Myocyte (in vitro differentiated cells): Measurements from ENCODE around the gene CNOT1. TPM values are rescaled to one million over a fixed set of nuclear protein-coding genes. Genes with fewer than 3 reads are reported as not detected.

ENCODE experiments used
- DNase-seq: peaks from one replicate; pipeline ENCODE4 v3.0.0-alpha.2; 2012; ENCODE audit warnings: low read depth
- total RNA-seq: library from RNA; depleted of rRNA; stranded (reverse); fragments of >200 nt; gene quantifications from 2 replicates; pipeline ENCODE4 v1.2.3, GENCODE V29; 2014

Gene CNOT1
- total RNA-seq, 1 donor from 2014 or later: 79.2 TPM

GRCh38 chr16:58518980-58519368 lies 110.7 kb downstream of the CNOT1 start:
- no peak for DNase-seq

- no peak for DNase-seq
Measured at GRCh38 chr16:58518083-58518979, 111.3 kb downstream of the CNOT1 start.

DNA sequence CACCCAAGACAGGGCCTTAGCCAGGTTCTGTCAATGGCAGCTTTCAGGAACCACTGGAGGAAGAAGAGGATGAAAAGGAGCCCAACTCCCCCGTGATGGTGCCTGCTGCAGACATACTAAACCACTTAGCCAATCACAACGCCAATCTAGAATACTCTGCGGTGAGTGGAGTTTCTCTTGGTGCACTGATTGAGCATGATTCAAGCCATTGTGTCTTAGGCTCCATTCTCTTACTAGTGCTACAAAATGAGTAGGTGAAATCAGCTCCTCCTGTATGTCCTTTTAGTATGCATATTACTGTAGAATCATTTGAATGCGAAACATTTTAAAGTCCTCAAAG lies 112.9 kb downstream of the CNOT1 start:
- DNase-seq: no peak

- no peak for DNase-seq
Measured at GRCh38 chr16:58515871-58516767, 113.5 kb downstream of the CNOT1 start.

DNA sequence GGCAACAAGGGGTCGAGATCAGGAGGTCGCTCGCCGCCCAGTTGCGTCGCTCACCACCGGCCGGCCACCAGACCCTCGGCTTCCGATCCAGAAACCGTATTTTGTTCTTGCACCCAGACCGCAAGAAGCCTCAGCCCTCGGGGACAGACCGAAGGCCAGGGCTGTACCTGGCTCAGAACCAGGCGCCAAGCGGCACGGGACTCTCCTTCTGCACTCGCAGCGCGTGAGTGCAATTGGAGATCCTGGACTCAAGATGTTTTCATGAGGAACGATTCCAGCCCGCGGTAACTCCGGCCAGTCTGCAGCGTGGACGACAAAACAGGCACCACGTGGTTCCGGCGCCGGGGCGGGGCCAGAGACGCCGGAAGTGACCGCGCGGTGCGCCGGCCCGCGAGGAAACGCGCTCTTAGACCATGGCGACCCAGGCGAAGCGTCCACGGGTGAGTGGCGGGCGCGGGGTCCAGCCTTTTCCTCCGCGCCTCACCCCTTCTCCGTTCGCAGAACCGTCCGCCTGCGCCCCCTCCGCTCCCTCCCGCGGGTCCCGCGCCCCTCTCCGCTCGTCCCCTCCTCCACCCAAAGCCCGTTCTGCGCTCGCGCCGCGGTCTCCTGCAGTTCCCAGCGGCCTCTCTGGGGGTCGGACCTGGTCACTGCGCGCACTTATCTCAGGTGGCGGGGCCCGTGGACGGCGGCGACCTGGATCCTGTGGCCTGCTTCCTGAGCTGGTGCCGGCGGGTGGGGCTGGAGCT lies 114.3 kb downstream of the CNOT1 start, which contains the start of gene SETD6:
Gene SETD6 (plus strand): TSS at position 393 of the 746 bp plus-strand sequence. CDS start 21 bp downstream, at position 414.
- peak; percentile 81 for DNase-seq

- no peak for DNase-seq
Measured at GRCh38 chr16:58513874-58514273, 115.8 kb downstream of the CNOT1 start.

DNA sequence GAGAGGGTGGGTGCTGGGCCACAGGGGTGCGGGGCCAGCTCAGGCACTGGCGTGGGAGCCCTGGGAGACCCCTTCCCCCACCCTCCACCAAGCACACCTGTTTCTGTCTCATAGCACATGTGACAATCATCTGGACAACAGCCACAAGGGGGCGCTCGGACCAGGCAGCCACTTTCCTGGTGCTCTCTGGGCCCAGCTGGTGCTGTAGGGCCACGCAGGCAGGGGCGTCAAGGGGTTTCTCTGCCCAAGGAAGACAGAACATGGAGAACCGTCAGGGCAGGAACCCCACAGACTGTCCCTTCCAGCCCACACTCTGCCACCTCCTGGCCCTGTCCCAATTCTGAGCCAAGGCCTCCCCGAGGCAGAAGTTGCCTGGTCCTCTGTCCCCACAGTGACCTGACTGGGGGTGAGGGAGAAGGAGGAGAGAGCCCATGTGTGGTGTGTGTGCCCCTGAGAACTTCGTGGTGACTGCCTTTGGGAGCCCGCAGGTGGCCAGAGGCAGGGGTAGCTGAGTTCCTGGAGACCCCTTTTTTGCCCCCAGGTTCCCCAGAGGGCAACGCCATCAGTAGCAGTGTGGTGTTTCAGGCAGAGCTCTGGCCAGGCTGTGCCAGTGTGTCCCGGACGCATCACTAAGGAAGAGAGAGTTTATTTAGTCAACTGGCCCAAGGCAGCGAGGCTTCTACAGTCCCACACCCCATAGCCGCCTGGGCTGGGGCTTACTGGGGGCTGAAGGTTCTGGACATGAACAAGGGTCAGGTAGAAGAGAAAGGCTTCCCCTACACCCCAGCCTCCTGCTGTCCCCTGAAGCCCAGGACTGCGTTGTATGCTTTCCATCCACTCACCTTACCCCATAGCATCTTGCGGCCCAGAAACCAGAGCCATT lies 117.5 kb downstream of the CNOT1 start:
- peak; percentile 82 for DNase-seq

- DNase-seq: peak; percentile 41
Measured at GRCh38 chr16:58510776-58511628, 118.6 kb downstream of the CNOT1 start.

GRCh38 chr16:58510097-58510775 lies 119.4 kb downstream of the CNOT1 start:
- no peak for DNase-seq

DNA sequence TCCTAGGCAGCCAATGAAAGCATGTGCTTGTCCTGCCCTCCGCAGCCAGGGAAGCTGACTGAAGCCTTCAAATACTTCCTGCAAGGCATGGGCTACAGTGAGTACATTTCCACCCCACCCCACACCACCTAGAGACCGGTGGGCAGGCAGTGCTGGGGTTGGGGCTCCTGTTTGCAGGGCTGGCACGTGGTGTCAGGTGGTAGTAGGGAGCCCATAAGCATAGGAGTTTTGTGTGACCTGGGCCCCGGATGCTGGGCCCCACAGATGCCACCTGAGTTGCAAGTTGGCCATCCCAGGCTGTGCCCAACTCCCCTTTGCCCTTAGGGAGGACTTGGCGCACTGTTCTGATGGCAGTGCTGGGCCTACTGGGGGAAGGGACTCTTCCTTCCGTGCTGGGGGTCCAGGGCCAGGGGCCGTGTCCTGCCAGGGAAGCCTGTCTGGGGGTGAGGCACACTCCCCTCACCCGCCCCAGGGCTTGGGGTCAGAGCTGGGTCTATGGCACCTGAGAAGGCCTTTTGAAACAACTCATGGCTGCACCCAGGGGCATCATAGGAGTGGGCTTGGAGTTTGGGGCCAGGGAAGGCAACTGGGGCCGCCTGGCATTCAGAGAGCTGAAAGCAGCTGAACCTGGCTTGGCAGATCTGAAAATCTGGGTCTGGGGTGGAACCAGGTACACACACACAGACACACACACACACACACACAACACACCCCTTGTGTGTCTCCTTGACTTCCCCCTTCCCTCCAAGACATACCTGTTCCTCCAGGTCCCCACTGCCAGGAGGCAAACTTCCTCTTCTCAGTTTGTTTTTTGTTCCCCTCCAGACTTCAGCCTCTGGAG lies 120.2 kb downstream of the CNOT1 start:
- no peak for DNase-seq

DNA sequence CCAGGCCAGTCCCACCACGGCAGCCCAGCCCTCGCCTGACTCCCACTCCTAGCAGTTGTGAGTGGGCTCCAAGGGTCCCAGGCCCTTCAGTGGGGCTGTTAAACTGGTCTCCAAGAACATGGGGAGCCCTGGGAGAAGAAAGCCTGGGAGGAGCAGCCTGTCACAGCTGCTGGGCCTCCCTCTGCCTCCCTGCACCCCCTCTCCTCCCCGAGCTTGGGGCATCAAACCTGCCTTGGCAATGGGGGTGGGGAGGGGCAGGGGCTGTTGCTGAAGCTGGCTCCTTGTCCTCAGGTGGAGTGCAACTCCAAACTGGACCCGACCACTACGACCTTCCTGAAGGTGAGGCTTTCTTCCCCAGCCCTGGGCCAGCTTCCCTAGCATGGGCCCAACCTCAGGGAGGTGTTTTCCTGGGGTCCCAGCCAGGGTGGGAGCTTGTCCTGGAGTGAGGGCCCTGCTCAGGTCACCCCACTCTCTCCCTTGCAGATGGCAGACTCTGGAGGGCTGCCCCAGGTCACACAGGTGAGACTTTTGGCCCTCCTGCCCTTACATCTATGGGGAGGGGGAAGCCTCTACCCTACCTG lies 120.9 kb downstream of the CNOT1 start:
- no peak for DNase-seq

DNA sequence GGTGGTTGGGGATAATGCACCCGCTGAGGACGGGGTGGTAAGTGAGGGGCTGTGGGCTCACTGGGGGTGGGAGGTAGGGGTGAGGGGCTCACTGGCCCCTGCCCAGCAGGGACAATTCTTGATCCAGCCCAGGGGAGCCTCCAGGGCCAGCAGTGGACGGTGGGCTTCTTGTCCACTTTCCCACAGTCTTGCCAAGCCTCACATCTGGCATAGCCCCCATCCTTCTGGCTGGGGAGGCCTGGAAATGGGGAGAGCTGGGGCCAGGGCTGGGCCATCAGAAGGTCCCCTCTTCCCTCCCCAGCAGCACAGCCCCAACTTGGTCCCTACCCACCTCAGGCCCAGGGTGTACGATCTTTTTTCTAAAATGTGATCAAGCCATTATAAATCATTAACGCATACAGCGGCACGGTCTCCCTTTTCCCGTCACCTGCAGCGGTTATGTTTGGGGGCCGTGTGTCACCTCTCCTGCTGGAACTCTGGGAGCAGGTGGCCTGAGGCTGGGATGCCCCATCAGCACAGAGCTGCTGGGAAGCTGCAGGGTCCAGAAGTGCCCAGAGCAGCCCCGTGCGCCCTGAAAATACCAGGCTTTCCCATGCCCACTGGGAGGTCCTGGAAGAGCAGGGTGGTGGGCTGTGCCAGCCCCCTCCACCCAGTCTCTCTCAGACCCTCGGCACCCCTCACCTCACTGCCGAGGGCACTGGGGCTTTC lies 121.5 kb downstream of the CNOT1 start:
- no peak for DNase-seq

DNA sequence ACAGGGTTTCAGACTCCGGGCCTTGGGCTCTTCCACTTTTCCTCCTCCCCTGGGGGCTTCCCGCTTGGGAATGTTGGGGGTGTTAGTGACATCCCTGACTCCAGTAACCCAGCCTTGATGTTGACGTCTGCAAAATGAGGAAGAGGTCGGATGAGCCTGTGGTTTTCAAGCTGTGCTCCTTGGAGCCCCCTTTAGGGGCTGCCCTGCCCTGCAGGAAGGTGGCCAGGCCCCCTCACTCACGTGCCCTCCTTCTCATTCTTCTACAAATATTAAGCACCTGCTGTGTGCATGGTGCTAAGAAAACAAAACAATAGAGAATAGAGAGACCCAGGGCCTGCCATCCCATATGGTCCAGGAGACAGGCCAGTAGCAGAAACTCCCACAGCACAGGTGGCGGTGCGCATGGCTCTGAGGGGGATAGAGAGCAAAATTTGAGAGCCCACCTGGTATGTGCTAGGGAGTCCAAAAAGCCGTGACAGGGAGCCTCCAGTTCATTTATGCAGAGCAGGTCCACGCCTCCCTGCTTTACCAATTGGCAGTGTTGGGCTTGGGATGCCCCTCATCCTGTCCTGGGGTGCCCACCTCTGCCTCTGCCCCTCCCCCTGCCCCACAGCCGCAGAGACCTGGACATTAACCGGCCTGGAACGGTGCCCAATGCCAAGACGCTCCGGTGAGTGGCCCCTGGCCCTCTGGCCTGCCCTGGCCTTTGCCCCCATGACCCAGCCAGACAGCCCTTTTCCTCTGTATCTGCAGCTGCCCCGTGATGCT lies 122.2 kb downstream of the CNOT1 start:
- no peak for DNase-seq

- DNase-seq: no peak
Measured at GRCh38 chr16:58506241-58507194, 123.1 kb downstream of the CNOT1 start.
